ENCODE results near the gene RGS9.
A peak's percentile ranks its signal among the peaks of the same experiment; 100 is the strongest.

Gene RGS9

DNA sequence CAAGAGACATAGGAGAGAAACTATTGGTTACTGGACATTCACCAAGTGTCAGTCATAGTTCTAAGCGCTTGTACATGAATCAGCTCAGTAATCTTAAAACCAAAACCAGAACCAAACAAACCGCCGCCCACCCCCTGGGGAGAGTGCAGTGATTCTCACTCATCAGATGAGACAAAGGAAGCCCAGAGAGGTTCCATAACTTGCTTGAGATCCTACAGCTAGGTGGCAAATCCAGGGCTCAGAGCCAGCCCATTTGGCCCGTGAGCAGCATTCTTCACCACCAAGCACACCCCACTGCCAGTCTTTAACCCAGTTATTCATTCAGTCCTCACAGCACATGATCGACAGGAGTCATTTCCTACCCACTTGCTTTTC, 37.2 kb upstream of the RGS9 start:
- Histone ChIP-seq H3K27ac (ENCODE audit: low read depth, low read length) (peak overlapping the region; percentile 94), H3K4me3 (ENCODE audit: low read depth in 1 of 5, low read length in 5 of 5) (peak overlapping the region; percentile 57 to 88 (median 73)), H3K9ac (ENCODE audit: low read length in 5 of 5) (peak overlapping the region; percentile 38 to 87 (median 60)), H3K9me3 (ENCODE audit: control insufficient read depth in 5 of 5, low read length in 5 of 5) (no peaks in the 10 kb centered on the region), H3K36me3 (ENCODE audit: control insufficient read depth in 5 of 5, insufficient read depth in 5 of 5, low read length in 5 of 5) (no peaks in the 10 kb centered on the region), H3K4me1 (ENCODE audit: control insufficient read depth in 5 of 5, insufficient read depth in 5 of 5, low read length in 5 of 5) (peaks cover 5 to 29% (median 16%) of the 10 kb centered on the region in 5 donors), H3K27me3 (ENCODE audit: control insufficient read depth in 5 of 5, insufficient read depth in 4 of 5, low read length in 5 of 5) (no peaks in the 10 kb centered on the region)

DNA sequence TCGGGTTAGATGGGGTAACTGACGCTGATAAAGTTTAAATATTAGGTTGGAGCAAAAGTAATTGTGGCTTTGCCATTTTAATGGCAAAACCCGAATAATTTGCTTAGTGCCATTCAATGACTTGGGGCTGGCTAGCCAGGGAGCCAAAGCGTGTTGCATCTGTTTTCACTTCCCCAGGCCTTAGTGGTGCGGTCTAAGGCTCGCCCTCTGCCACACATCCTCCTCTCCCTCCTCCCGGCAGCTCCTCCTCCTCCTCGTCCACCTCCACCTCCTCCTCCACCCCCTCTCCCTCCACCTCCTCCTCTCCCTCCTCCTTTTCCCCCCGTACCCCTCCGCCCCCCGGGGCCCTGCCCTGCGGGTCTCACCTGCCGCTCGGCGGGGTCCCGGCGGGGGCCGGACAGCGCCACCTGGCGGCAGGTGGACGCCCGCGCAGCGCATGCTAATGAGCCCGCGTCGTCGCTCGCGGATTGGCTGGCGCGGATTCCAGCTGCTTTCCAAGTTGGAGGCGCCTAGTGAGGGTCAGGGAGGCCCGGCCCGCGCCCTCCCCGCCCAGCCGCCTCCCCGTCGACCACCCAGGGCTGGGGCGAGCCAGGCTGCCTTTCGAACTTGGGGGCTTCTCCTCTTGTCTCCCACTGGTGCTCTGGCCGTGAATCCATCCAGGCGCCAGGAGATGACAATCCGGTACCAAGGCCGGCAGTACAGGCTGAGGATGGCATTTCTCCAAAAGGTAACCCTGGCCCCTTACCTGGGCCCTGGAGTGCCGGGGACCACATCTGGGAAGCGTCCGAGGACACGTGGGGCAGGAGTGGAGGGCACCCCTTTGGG, 36.6 kb upstream of the RGS9 start:
- Histone ChIP-seq H3K36me3 (ENCODE audit: control insufficient read depth in 5 of 5, insufficient read depth in 5 of 5, low read length in 5 of 5) (no peaks in the 10 kb centered on the region), H3K27ac (ENCODE audit: low read depth, low read length) (peak overlapping the region; percentile 94), H3K9me3 (ENCODE audit: control insufficient read depth in 5 of 5, low read length in 5 of 5) (no peaks in the 10 kb centered on the region), H3K4me1 (ENCODE audit: control insufficient read depth in 5 of 5, insufficient read depth in 5 of 5, low read length in 5 of 5) (peaks cover 5 to 29% (median 16%) of the 10 kb centered on the region in 5 donors), H3K9ac (ENCODE audit: low read length in 5 of 5) (peak overlapping the region; percentile 38 to 87 (median 75)), H3K4me3 (ENCODE audit: low read depth in 1 of 5, low read length in 5 of 5) (peak overlapping the region; percentile 57 to 88 (median 73)), H3K27me3 (ENCODE audit: control insufficient read depth in 5 of 5, insufficient read depth in 4 of 5, low read length in 5 of 5) (no peaks in the 10 kb centered on the region)

DNA sequence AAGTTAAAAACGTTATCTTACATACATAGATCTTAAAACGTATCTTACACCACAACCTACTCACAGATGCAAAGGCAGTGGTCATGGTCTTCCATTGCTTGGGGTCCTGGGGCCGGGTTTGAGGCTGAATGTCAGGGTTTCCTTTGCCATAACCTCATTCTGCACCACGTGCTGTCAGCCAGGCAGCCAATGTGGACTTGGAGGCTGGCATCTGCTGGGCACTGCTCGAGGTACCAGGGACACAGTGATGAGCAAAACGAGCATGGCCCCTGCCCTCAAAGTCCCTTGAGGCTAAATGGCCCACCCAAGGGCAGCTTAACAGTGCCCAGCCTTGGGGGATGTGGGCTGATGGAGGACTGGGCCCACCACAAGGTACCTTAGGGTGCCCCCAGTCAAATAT, 35.8 kb upstream of the RGS9 start:
- Histone ChIP-seq H3K36me3 (ENCODE audit: control insufficient read depth in 5 of 5, insufficient read depth in 5 of 5, low read length in 5 of 5) (no peaks in the 10 kb centered on the region), H3K9ac (ENCODE audit: low read length in 5 of 5) (peak overlapping the region in 1 of 5 donors; percentile 82), H3K4me3 (ENCODE audit: low read depth in 1 of 5, low read length in 5 of 5) (peak overlapping the region; percentile 57 to 73 (median 68)), H3K9me3 (ENCODE audit: control insufficient read depth in 5 of 5, low read length in 5 of 5) (no peaks in the 10 kb centered on the region), H3K4me1 (ENCODE audit: control insufficient read depth in 5 of 5, insufficient read depth in 5 of 5, low read length in 5 of 5) (peaks cover 5 to 36% (median 22%) of the 10 kb centered on the region in 5 donors), H3K27ac (ENCODE audit: low read depth, low read length) (peak overlapping the region; percentile 94), H3K27me3 (ENCODE audit: control insufficient read depth in 5 of 5, insufficient read depth in 4 of 5, low read length in 5 of 5) (no peaks in the 10 kb centered on the region)

DNA sequence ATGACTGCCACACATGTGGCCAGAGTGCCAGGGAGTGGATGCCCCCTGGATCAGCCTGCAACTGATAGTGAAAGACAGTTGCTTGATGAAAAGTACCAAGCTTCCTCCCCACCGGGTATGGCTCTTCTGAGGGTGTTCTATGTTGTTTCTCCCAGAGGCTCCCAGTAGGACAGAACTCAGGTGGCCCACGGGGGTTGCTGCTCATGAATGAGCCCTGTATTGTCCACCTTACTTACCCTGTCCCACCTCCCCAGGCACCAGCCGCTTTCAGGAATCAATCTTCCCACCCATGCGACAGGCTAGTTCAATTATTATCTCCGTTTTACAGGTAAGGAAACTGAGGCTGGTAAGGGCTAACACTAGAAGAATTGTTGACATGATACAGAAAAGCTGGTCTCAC, 34.9 kb upstream of the RGS9 start:
- H3K27ac ChIP-seq (ENCODE audit: low read depth, low read length): no peak overlapping the region
- no peak overlapping the region for H3K9ac ChIP-seq (ENCODE audit: low read length in 5 of 5)
- H3K36me3 ChIP-seq (ENCODE audit: control insufficient read depth in 5 of 5, insufficient read depth in 5 of 5, low read length in 5 of 5): no peaks in the 10 kb centered on the region
- peaks cover 8 to 43% (median 29%) of the 10 kb centered on the region in 5 donors for H3K4me1 ChIP-seq (ENCODE audit: control insufficient read depth in 5 of 5, insufficient read depth in 5 of 5, low read length in 5 of 5)
- H3K9me3 ChIP-seq (ENCODE audit: control insufficient read depth in 5 of 5, low read length in 5 of 5): no peaks in the 10 kb centered on the region
- no peaks in the 10 kb centered on the region for H3K27me3 ChIP-seq (ENCODE audit: control insufficient read depth in 5 of 5, insufficient read depth in 4 of 5, low read length in 5 of 5)
- H3K4me3 ChIP-seq (ENCODE audit: low read depth in 1 of 5, low read length in 5 of 5): no peak overlapping the region

DNA sequence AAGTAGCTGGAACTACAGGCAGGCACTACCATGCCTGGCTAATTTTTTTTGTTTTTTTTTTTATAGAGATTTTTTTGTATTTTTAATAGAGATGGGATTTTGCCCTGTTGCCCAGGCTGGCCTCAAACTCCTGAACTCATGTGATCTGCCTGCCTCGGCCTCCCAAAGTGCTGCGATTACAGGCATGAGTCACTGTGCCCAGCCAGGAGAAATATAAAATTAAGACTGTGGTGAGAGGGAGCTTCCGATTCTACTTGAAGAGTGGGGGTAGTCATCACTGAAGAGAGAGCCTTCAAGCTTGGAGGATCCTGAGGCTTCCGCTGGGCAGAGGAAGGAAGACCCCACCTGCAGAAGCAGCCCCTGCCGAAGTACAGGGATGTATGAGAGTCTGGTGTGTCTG, 34.4 kb upstream of the RGS9 start:
- no peak overlapping the region for H3K9ac ChIP-seq (ENCODE audit: low read length in 5 of 5)
- H3K27ac ChIP-seq (ENCODE audit: low read depth, low read length): no peak overlapping the region
- H3K27me3 ChIP-seq (ENCODE audit: control insufficient read depth in 5 of 5, insufficient read depth in 4 of 5, low read length in 5 of 5): no peaks in the 10 kb centered on the region
- H3K36me3 ChIP-seq (ENCODE audit: control insufficient read depth in 5 of 5, insufficient read depth in 5 of 5, low read length in 5 of 5): no peaks in the 10 kb centered on the region
- no peak overlapping the region for H3K4me3 ChIP-seq (ENCODE audit: low read depth in 1 of 5, low read length in 5 of 5)
- peaks cover 8 to 43% (median 29%) of the 10 kb centered on the region in 5 donors for H3K4me1 ChIP-seq (ENCODE audit: control insufficient read depth in 5 of 5, insufficient read depth in 5 of 5, low read length in 5 of 5)
- no peaks in the 10 kb centered on the region for H3K9me3 ChIP-seq (ENCODE audit: control insufficient read depth in 5 of 5, low read length in 5 of 5)

DNA sequence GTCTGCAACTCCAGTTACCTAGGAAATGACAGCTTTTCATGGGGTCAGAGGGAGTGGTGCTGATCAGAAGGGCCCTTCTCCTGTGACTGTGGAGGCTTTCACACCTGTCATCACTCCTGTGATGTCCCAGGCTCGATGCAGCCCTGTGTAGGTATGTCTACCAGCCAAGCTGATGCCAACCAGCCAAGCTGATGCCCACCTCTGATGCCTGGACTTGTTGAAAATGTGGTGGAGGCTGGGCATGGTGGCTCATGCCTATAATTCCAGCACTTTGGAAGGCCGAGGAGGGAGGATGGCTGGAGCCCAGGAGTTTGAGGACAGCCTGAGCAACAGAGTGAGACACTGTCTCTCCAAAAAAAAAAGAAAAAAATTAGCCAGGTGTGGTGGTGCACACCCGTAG, 33.7 kb upstream of the RGS9 start:
- Histone ChIP-seq H3K27ac (ENCODE audit: low read depth, low read length) (no peak overlapping the region), H3K36me3 (ENCODE audit: control insufficient read depth in 5 of 5, insufficient read depth in 5 of 5, low read length in 5 of 5) (no peaks in the 10 kb centered on the region), H3K27me3 (ENCODE audit: control insufficient read depth in 5 of 5, insufficient read depth in 4 of 5, low read length in 5 of 5) (no peaks in the 10 kb centered on the region), H3K4me1 (ENCODE audit: control insufficient read depth in 5 of 5, insufficient read depth in 5 of 5, low read length in 5 of 5) (peaks cover 8 to 43% (median 29%) of the 10 kb centered on the region in 5 donors), H3K9me3 (ENCODE audit: control insufficient read depth in 5 of 5, low read length in 5 of 5) (no peaks in the 10 kb centered on the region), H3K4me3 (ENCODE audit: low read depth in 1 of 5, low read length in 5 of 5) (no peak overlapping the region), H3K9ac (ENCODE audit: low read length in 5 of 5) (no peak overlapping the region)

DNA sequence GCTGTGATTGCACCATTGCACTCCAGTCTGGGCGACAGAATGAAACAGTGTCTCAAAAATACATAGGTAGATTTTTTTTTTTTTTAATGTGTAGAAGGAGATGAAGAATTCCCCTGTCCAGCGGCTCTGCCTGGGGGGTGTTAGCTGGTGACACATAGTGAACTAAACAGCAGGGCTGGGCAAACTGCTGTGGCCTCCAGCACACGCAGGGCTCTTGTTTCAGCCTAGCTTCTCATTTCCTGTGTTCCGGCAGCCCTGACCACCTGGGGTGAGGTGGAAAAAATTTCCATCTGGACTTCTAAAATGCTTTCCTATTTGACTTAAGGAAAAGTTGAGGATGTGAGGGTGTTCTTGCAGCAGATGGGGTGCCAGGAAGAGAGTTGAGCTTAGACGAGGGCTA, 33.3 kb upstream of the RGS9 start:
- Histone ChIP-seq H3K36me3 (ENCODE audit: control insufficient read depth in 5 of 5, insufficient read depth in 5 of 5, low read length in 5 of 5) (no peaks in the 10 kb centered on the region), H3K27me3 (ENCODE audit: control insufficient read depth in 5 of 5, insufficient read depth in 4 of 5, low read length in 5 of 5) (no peaks in the 10 kb centered on the region), H3K27ac (ENCODE audit: low read depth, low read length) (no peak overlapping the region), H3K4me3 (ENCODE audit: low read depth in 1 of 5, low read length in 5 of 5) (no peak overlapping the region), H3K9ac (ENCODE audit: low read length in 5 of 5) (no peak overlapping the region), H3K9me3 (ENCODE audit: control insufficient read depth in 5 of 5, low read length in 5 of 5) (no peaks in the 10 kb centered on the region), H3K4me1 (ENCODE audit: control insufficient read depth in 5 of 5, insufficient read depth in 5 of 5, low read length in 5 of 5) (peaks cover 8 to 43% (median 29%) of the 10 kb centered on the region in 5 donors)

DNA sequence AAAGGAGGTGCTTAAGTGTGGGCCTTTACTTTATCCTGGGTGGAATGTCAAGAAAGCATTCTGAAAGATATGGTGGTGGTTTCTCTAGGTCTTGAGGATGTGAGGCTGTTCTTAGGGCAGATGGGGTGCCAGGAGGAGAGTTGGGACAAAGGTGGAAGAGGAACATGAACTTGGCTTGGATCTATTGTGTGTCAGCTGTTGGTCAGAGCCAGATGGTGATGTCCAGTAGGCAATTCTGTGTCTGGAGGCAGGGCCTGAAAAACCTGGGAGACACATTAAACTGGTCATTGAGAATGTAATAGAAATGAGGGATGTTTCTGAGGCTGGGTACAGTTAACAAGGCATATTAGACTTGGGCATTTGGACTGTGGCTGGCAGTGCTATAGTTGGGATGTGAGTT, 32.6 kb upstream of the RGS9 start:
- H3K9ac ChIP-seq (ENCODE audit: low read length in 5 of 5): no peak overlapping the region
- peaks cover 6 to 37% (median 26%) of the 10 kb centered on the region in 5 donors for H3K4me1 ChIP-seq (ENCODE audit: control insufficient read depth in 5 of 5, insufficient read depth in 5 of 5, low read length in 5 of 5)
- no peaks in the 10 kb centered on the region for H3K27me3 ChIP-seq (ENCODE audit: control insufficient read depth in 5 of 5, insufficient read depth in 4 of 5, low read length in 5 of 5)
- H3K9me3 ChIP-seq (ENCODE audit: control insufficient read depth in 5 of 5, low read length in 5 of 5): peaks cover 0 to 3% (median 0%) of the 10 kb centered on the region in 5 donors
- H3K36me3 ChIP-seq (ENCODE audit: control insufficient read depth in 5 of 5, insufficient read depth in 5 of 5, low read length in 5 of 5): no peaks in the 10 kb centered on the region
- no peak overlapping the region for H3K27ac ChIP-seq (ENCODE audit: low read depth, low read length)
- H3K4me3 ChIP-seq (ENCODE audit: low read depth in 1 of 5, low read length in 5 of 5): no peak overlapping the region

DNA sequence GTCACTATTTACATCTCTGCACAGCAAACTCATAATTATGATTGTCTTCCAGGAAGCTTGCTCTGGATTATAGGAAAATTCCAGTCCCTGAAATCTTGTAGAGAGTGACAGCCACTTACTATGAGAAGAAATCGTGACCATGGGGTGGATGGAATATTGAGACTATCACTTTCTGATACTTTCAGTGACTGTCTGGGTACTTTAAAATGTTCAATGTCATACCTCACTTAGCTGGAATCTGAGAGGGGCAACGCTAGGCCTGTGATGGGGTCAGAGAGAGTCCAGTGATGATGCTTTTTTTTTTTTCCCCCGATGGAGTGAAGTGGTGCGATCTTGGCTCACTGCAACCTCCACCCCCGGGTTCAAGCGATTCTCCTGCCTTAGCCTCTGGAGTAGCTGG, 32.2 kb upstream of the RGS9 start:
- Histone ChIP-seq H3K9ac (ENCODE audit: low read length in 5 of 5) (no peak overlapping the region), H3K36me3 (ENCODE audit: control insufficient read depth in 5 of 5, insufficient read depth in 5 of 5, low read length in 5 of 5) (no peaks in the 10 kb centered on the region), H3K27me3 (ENCODE audit: control insufficient read depth in 5 of 5, insufficient read depth in 4 of 5, low read length in 5 of 5) (no peaks in the 10 kb centered on the region), H3K9me3 (ENCODE audit: control insufficient read depth in 5 of 5, low read length in 5 of 5) (peaks cover 0 to 3% (median 0%) of the 10 kb centered on the region in 5 donors), H3K4me1 (ENCODE audit: control insufficient read depth in 5 of 5, insufficient read depth in 5 of 5, low read length in 5 of 5) (peaks cover 5 to 37% (median 25%) of the 10 kb centered on the region in 5 donors), H3K27ac (ENCODE audit: low read depth, low read length) (no peak overlapping the region), H3K4me3 (ENCODE audit: low read depth in 1 of 5, low read length in 5 of 5) (no peak overlapping the region)

DNA sequence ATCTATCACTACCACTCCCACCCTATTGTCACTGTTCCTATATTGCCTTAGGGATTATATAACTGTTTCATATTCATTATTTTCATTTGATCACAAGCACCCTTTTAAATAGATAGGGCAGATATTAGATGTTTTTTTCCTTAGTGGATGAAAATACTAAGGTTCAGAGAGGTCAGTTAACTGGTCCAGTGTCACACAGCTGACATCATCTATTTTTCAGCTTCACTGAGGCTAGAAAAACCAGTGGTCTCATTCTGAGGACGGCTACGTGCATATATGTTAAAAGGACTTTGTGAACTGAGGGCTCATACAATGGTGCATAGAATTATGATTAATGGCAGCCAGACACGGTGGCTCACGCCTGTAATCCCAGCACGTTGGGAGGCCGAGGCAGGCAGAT, 29.0 kb upstream of the RGS9 start:
- Histone ChIP-seq H3K27ac (ENCODE audit: low read depth, low read length) (no peak overlapping the region), H3K9me3 (ENCODE audit: control insufficient read depth in 5 of 5, low read length in 5 of 5) (peaks cover 0 to 3% (median 0%) of the 10 kb centered on the region in 5 donors), H3K36me3 (ENCODE audit: control insufficient read depth in 5 of 5, insufficient read depth in 5 of 5, low read length in 5 of 5) (no peaks in the 10 kb centered on the region), H3K9ac (ENCODE audit: low read length in 5 of 5) (no peak overlapping the region), H3K27me3 (ENCODE audit: control insufficient read depth in 5 of 5, insufficient read depth in 4 of 5, low read length in 5 of 5) (no peaks in the 10 kb centered on the region), H3K4me3 (ENCODE audit: low read depth in 1 of 5, low read length in 5 of 5) (no peak overlapping the region), H3K4me1 (ENCODE audit: control insufficient read depth in 5 of 5, insufficient read depth in 5 of 5, low read length in 5 of 5) (peaks cover 3 to 27% (median 13%) of the 10 kb centered on the region in 5 donors)
